MM.1S (cell line): Measurements from ENCODE around the gene ATAD1.
"Not testable (repeated sequence)": the region's sequence is repeated elsewhere in the genome, so short reads cannot be mapped to it uniquely, and the experiment has no call there.

Source experiments
- DNase-seq: peaks from one replicate; pipeline ENCODE4 v3.0.0-alpha.2; 2015
- H2AFZ ChIP-seq: fragments of 300-600 bp; sonication (generic); 2 replicates; pipeline ENCODE4 v1.6.0; 2016; ENCODE audit warnings: antibody characterized with exemption, low read length
- H3F3A ChIP-seq: fragments of 300-600 bp; sonication (generic); 2 replicates; pipeline ENCODE4 v1.6.1; 2016; ENCODE audit warnings: mild to moderate bottlenecking, antibody characterized with exemption, low read length, moderate library complexity, mixed read lengths; ENCODE audit not compliant: insufficient read depth
- H3K27ac ChIP-seq: fragments of 300-600 bp; sonication (generic); 2 replicates; pipeline ENCODE4 v1.5.1; 2016; ENCODE audit warnings: mild to moderate bottlenecking, low read length
- H3K27me3 ChIP-seq: fragments of 300-600 bp; sonication (generic); replicated peaks from 2 replicates; pipeline ENCODE4 v1.6.0; 2016; ENCODE audit warnings: low read length; ENCODE audit not compliant: insufficient read depth
- H3K36me3 ChIP-seq: fragments of 300-600 bp; sonication (generic); replicated peaks from 2 replicates; pipeline ENCODE4 v1.6.1; 2016; ENCODE audit warnings: mild to moderate bottlenecking, low read length, mixed read lengths; ENCODE audit not compliant: insufficient read depth
- H3K4me1 ChIP-seq: fragments of 300-600 bp; sonication (generic); 2 replicates; pipeline ENCODE4 v1.6.1; 2016; ENCODE audit warnings: low read length, mixed read lengths
- H3K4me2 ChIP-seq: fragments of 300-600 bp; sonication (generic); 2 replicates; pipeline ENCODE4 v1.6.0; 2016; ENCODE audit warnings: low read depth, low read length
- H3K4me3 ChIP-seq: fragments of 300-600 bp; sonication (generic); 2 replicates; pipeline ENCODE4 v1.5.1; 2016; ENCODE audit warnings: low read length, mixed read lengths
- H3K79me2 ChIP-seq: fragments of 300-600 bp; sonication (generic); 2 replicates; pipeline ENCODE4 v1.6.1; 2016; ENCODE audit warnings: mixed run types, low read length, mixed read lengths
- H3K9ac ChIP-seq: fragments of 300-600 bp; sonication (generic); 2 replicates; pipeline ENCODE4 v1.6.1; 2016; ENCODE audit warnings: low read length, mixed read lengths
- H3K9me2 ChIP-seq: fragments of 300-600 bp; sonication (generic); replicated peaks from 2 replicates; pipeline ENCODE4 v1.6.1; 2016; ENCODE audit warnings: mild to moderate bottlenecking, low read length, mixed read lengths; ENCODE audit not compliant: insufficient read depth
- H3K9me3 ChIP-seq: fragments of 300-600 bp; sonication (generic); replicated peaks from 2 replicates; pipeline ENCODE4 v1.6.1; 2016; ENCODE audit warnings: mild to moderate bottlenecking, low read length, mixed read lengths; ENCODE audit not compliant: insufficient read depth
- H4K20me1 ChIP-seq: fragments of 300-600 bp; sonication (generic); 2 replicates; pipeline ENCODE4 v1.6.1; 2016; ENCODE audit warnings: mild to moderate bottlenecking, low read length, moderate library complexity, mixed read lengths; ENCODE audit not compliant: insufficient read depth
- EZH2 ChIP-seq: fragments of 300-600 bp; sonication (generic); optimal IDR thresholded peaks from 2 replicates; pipeline ENCODE3; 2017; ENCODE audit warnings: low read depth, mild to moderate bottlenecking, antibody characterized with exemption, low read length, mixed read lengths
- EZH2phosphoT487 ChIP-seq: fragments of 300-600 bp; sonication (generic); IDR thresholded peaks from 2 replicates; pipeline ENCODE4 v1.6.1; 2018; ENCODE audit warnings: antibody characterized with exemption, low read length
- TF ChIP-seq, protein P1 (sequence below): fragments of 300-600 bp; sonication (generic); IDR thresholded peaks from 2 replicates; pipeline ENCODE4 v1.5.1; 2016; ENCODE audit warnings: antibody characterized with exemption, low read length, mixed read lengths

The ATAD1 gene

DNA sequence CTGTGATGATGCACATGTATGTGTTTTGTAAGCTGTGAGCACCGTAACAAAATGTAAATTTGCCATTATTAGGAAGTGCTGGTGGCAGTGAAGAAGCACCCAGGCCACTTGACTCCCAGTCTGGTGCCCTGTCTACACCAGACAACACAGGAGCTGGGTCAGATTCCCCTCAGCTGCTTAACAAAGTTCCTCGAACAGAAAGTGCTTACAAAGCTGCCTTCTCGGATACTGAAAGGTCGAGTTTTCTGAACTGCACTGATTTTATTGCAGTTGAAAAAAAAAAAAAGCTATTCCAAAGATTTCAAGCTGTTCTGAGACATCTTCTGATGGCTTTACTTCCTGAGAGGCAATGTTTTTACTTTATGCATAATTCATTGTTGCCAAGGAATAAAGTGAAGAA lies 71.1 kb downstream of the ATAD1 start:
- H2AFZ ChIP-seq, result no peak overlapping the region
- H3K4me3 ChIP-seq, result no peak overlapping the region
- no peaks in the 10 kb centered on the region for H3K27me3 ChIP-seq
- H3K9me3 ChIP-seq, result no peaks in the 10 kb centered on the region
- H3K4me2 ChIP-seq, result no peak overlapping the region
- H3F3A ChIP-seq, result no peaks in the 10 kb centered on the region
- H4K20me1 ChIP-seq, result no peaks in the 10 kb centered on the region
- no peak overlapping the region for H3K9ac ChIP-seq
- no peaks in the 10 kb centered on the region for H3K36me3 ChIP-seq
- no peak for DNase-seq
- H3K4me1 ChIP-seq, result peaks cover 21% of the 10 kb centered on the region
- no peaks in the 10 kb centered on the region for H3K9me2 ChIP-seq
- no peaks in the 10 kb centered on the region for H3K79me2 ChIP-seq
- no peak for TF ChIP-seq EZH2
- TF ChIP-seq, protein P1, sequence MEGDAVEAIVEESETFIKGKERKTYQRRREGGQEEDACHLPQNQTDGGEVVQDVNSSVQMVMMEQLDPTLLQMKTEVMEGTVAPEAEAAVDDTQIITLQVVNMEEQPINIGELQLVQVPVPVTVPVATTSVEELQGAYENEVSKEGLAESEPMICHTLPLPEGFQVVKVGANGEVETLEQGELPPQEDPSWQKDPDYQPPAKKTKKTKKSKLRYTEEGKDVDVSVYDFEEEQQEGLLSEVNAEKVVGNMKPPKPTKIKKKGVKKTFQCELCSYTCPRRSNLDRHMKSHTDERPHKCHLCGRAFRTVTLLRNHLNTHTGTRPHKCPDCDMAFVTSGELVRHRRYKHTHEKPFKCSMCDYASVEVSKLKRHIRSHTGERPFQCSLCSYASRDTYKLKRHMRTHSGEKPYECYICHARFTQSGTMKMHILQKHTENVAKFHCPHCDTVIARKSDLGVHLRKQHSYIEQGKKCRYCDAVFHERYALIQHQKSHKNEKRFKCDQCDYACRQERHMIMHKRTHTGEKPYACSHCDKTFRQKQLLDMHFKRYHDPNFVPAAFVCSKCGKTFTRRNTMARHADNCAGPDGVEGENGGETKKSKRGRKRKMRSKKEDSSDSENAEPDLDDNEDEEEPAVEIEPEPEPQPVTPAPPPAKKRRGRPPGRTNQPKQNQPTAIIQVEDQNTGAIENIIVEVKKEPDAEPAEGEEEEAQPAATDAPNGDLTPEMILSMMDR, result no peak
- no peak overlapping the region for H3K27ac ChIP-seq

DNA sequence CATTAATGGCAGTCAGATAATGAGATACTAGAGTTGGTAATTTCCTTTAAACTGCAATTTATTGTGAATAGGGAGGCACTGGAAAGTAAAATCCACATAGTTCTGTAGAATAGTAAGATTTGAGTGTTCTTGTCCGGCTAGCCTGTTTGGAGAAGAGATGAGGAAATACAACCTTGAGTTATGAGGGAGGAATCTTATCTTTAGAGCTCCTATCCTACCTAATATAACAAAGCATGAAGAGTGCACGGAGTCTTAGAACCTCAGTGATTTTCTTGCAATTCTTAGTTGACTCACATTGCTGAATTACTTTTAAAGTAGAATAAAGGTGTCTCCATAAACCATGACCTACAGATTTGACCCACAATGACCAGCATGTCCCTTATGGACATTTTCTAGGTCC lies 73.4 kb downstream of the ATAD1 start:
- H3F3A ChIP-seq, result no peaks in the 10 kb centered on the region
- H3K4me2 ChIP-seq, result no peak overlapping the region
- H3K4me3 ChIP-seq, result no peak overlapping the region
- no peaks in the 10 kb centered on the region for H3K79me2 ChIP-seq
- no peaks in the 10 kb centered on the region for H3K36me3 ChIP-seq
- no peaks in the 10 kb centered on the region for H3K9me3 ChIP-seq
- H2AFZ ChIP-seq, result no peak overlapping the region
- H3K4me1 ChIP-seq, result no peaks in the 10 kb centered on the region
- H4K20me1 ChIP-seq, result no peaks in the 10 kb centered on the region
- no peaks in the 10 kb centered on the region for H3K9me2 ChIP-seq
- H3K9ac ChIP-seq, result no peak overlapping the region
- no peaks in the 10 kb centered on the region for H3K27me3 ChIP-seq
- no peak for TF ChIP-seq EZH2phosphoT487
- no peak for TF ChIP-seq EZH2
- TF ChIP-seq, protein P1, result no peak
- DNase-seq, result no peak
- H3K27ac ChIP-seq, result no peak overlapping the region

DNA sequence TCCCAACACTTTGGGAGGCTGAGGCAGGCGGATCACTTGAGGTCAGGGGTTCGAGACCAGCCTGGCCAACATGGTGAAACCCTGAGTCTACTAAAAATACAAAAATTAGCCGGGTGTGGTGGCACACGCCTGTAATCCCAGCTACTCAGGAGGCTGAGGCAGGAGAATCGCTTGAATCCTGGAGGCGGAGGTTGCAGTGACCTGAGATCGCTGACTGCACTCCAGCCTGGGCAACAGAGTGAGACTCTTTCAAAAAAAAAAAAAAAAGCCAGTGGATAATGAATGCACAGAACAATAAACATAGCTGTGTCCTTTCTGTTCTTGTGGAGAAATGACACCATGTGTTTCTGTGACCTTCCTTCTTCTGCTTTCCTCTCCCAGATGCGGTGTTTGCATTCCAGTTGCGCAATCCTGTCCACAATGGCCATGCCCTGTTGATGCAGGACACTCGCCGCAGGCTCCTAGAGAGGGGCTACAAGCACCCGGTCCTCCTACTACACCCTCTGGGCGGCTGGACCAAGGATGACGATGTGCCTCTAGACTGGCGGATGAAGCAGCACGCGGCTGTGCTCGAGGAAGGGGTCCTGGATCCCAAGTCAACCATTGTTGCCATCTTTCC lies 74.9 kb downstream of the ATAD1 start:
- H2AFZ ChIP-seq, H3K4me1 ChIP-seq, H4K20me1 ChIP-seq, H3K4me2 ChIP-seq, H3K27ac ChIP-seq, DNase-seq, H3K4me3 ChIP-seq, H3K36me3 ChIP-seq, H3K9me2 ChIP-seq, H3K9me3 ChIP-seq, H3K9ac ChIP-seq, H3K79me2 ChIP-seq, H3F3A ChIP-seq, H3K27me3 ChIP-seq: not testable (repeated sequence)

DNA sequence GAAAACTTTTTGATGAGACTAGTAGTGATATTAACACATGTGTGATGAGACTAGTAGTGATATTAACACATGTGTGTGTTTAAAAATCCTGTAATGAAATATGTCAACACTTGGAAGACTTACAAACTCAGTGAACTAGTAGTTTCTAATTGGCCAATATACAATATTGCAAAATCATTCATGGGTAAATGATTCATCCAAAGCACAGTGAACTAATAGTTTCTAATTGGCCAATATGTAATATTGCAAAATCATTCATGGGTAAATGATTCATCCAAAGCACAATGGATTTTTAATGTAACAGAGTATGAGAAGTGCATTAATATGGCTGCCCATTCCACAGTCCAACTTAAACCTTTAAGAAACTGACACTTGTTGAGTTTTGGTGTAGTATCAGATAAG lies 77.8 kb downstream of the ATAD1 start:
- Histone ChIP-seq H3K4me1 (no peaks in the 10 kb centered on the region), H2AFZ (no peak overlapping the region), H3K9me3 (no peaks in the 10 kb centered on the region), H4K20me1 (no peaks in the 10 kb centered on the region), H3F3A (no peaks in the 10 kb centered on the region), H3K4me3 (no peak overlapping the region), H3K27me3 (no peaks in the 10 kb centered on the region), H3K9me2 (no peaks in the 10 kb centered on the region), H3K36me3 (no peaks in the 10 kb centered on the region), H3K4me2 (no peak overlapping the region), H3K79me2 (no peaks in the 10 kb centered on the region), H3K9ac (no peak overlapping the region), H3K27ac (no peak overlapping the region)
- DNase-seq, result no peak
- TF ChIP-seq EZH2phosphoT487 (no peak), EZH2 (no peak)
- TF ChIP-seq, protein P1, result no peak
